K562 (cell line): ENCODE data around the gene PCBD2. TPM values are rescaled to one million over a fixed set of nuclear protein-coding genes. Genes with fewer than 3 reads are reported as not detected.
A peak's percentile ranks its signal among the peaks of the same experiment; 100 is the strongest.

Experiments used
- BRF1 ChIP-seq: IDR thresholded peaks from 3 replicates; pipeline ENCODE4 v1.6.1; 2011; ENCODE audit warnings: borderline replicate concordance, mild to moderate bottlenecking; ENCODE audit not compliant: insufficient read length; ENCODE audit errors: extremely low read depth
- CBFB ChIP-seq: sonication (generic); formaldehyde crosslinking; IDR thresholded peaks from 2 replicates; pipeline ENCODE4 v1.4.0; 2020; ENCODE audit warnings: mild to moderate bottlenecking, missing genetic modification reagents
- CHCHD3 ChIP-seq: fragments of 250-450 bp; sonication (Bioruptor Pico); IDR thresholded peaks from 2 replicates; pipeline ENCODE4 v2.1.2; 2022; ENCODE audit warnings: mild to moderate bottlenecking
- E4F1 ChIP-seq: fragments of 250-450 bp; sonication (Bioruptor Pico); IDR thresholded peaks from 2 replicates; pipeline ENCODE4 v1.5.0; 2021; ENCODE audit warnings: mild to moderate bottlenecking, borderline replicate concordance
- HBP1 ChIP-seq: fragments of 450-650 bp; formaldehyde crosslinking; IDR thresholded peaks from 2 replicates; pipeline ENCODE4 v1.4.0; 2022; ENCODE audit warnings: missing genetic modification characterization
- MYBL2 ChIP-seq, 2 experiments: fragments of 450-650 bp in 1 of 2; sonication (generic) in 1 of 2; formaldehyde crosslinking in 1 of 2; IDR thresholded peaks; 2 replicates each; pipeline versions ENCODE4 v1.6.1 to v1.8.1; 2017 to 2022; ENCODE audit warnings: borderline replicate concordance in 1 of 2, inconsistent platforms in 1 of 2, low read depth in 1 of 2, mild to moderate bottlenecking in 1 of 2, missing genetic modification reagents in 1 of 2, moderate library complexity in 1 of 2
- NCOA4 ChIP-seq: fragments of 450-650 bp; IDR thresholded peaks from 2 replicates; pipeline ENCODE4 v1.6.1; 2018; ENCODE audit warnings: mild to moderate bottlenecking; ENCODE audit not compliant: partially characterized antibody
- NFE2 ChIP-seq: IDR thresholded peaks from 2 replicates; pipeline ENCODE4 v1.6.1; 2014; ENCODE audit warnings: antibody characterized with exemption, low read depth
- POLR3G ChIP-seq: IDR thresholded peaks from 2 replicates; pipeline ENCODE4 v1.6.1; 2011; ENCODE audit not compliant: insufficient read length, insufficient replicate concordance; ENCODE audit errors: extremely low read depth
- PURB ChIP-seq: sonication (generic); formaldehyde crosslinking; IDR thresholded peaks from 2 replicates; pipeline ENCODE4 v1.9.0; 2021; ENCODE audit warnings: low read depth, mild to moderate bottlenecking, missing genetic modification reagents
- SMAD4 ChIP-seq: fragments of 250-450 bp; sonication (Bioruptor Pico); conservative IDR thresholded peaks from 2 replicates; pipeline ENCODE4 v1.8.0; 2021; ENCODE audit warnings: inconsistent platforms, mild to moderate bottlenecking, moderate library complexity
- SRSF3 ChIP-seq: fragments of 200-400 bp; formaldehyde crosslinking; IDR thresholded peaks from 2 replicates; pipeline ENCODE4 v1.6.1; 2016; ENCODE audit warnings: mild to moderate bottlenecking, low read length, moderate library complexity; ENCODE audit not compliant: insufficient read depth
- STAT6 ChIP-seq: sonication (generic); formaldehyde crosslinking; IDR thresholded peaks from 2 replicates; pipeline ENCODE4 v1.8.1; 2023; ENCODE audit warnings: mild to moderate bottlenecking, missing genetic modification reagents
- ZBED1 ChIP-seq: IDR thresholded peaks from 2 replicates; pipeline ENCODE4 v1.6.1; 2014
- ZBTB33 ChIP-seq: sonication (generic); formaldehyde crosslinking; IDR thresholded peaks from 2 replicates; pipeline ENCODE4 v1.8.1; 2023; ENCODE audit warnings: mild to moderate bottlenecking, missing genetic modification reagents
- ZNF121 ChIP-seq: sonication (generic); formaldehyde crosslinking; conservative IDR thresholded peaks from 2 replicates; pipeline ENCODE4 v1.8.0; 2022; ENCODE audit warnings: missing genetic modification reagents
- ZNF197 ChIP-seq: fragments of 200-800 bp; sonication (Bioruptor generic); IDR thresholded peaks from 2 replicates; pipeline ENCODE4 v1.6.1; 2016; ENCODE audit warnings: low read depth, missing genetic modification characterization, missing compliant biosample characterization
- polyA plus RNA-seq, 8 experiments: library from polyadenylated mRNA; depleted of rRNA in 4 of 8; stranded (reverse) in 5 of 8; unstranded in 3 of 8; fragments of >200 nt; fragmentation: Nextera tagmentation in 2 of 8; fragmentation: Illumina TruSeq in 1 of 8; extraction: Ambion mirVana in 2 of 8; extraction: Trizol in 1 of 8; gene quantifications; 2 replicates each; pipeline versions ENCODE4 v1.2.1 to v1.2.3, GENCODE V29; 2011 to 2014; ENCODE audit warnings: inconsistent platforms in 1 of 8, missing spikeins in 1 of 8
- total RNA-seq, 7 experiments: library from RNA; depleted of rRNA in 6 of 7; stranded (reverse); fragments of >200 nt in 6 of 7; fragmentation: Illumina TruSeq in 2 of 7; extraction: Trizol in 2 of 7; gene quantifications; 2 replicates each; pipeline versions ENCODE4 v1.2.1 to v1.2.3, GENCODE V29; 2011 to 2021; ENCODE audit warnings: low replicate concordance in 1 of 7

The PCBD2 gene
- total and polyA plus RNA-seq, 9 of the 15 experiments (the other 6 are each of a cell fraction or from before 2014, with no cell fraction given): 5.2 to 13.8 (median 7.8) TPM

GRCh38 chr5:134904610-134905245 is at the start of gene PCBD2 (continued):
- TF ChIP-seq CHCHD3 (CRISPR knock-in tag) (no peak), BRF1 (no peak), E4F1 (CRISPR knock-in tag) (no peak), NFE2 (peak; percentile 59; the same call in 1 of the 2 replicates), ZBED1 (no peak; the same call in none of the 2 replicates), HBP1 (CRISPR knock-in tag) (no peak), ZNF197 (peak; percentile 64; the same call in 1 of the 2 replicates), PURB (CRISPR knock-in tag) (no peak), STAT6 (CRISPR knock-in tag) (0 out of 2 replicates have a peak, but pooled peaks have one; percentile 10), POLR3G (no peak), SRSF3 (no peak), ZNF121 (CRISPR knock-in tag) (no peak), CBFB (CRISPR knock-in tag) (peak; percentile 71; the same call in 1 of the 2 replicates), ZBTB33 (CRISPR knock-in tag) (peak; percentile 94), MYBL2 (IDR thresholded peaks at IDR 0.05; ENCODE audit: low read depth) (no peak), MYBL2 (CRISPR knock-in tag; IDR thresholded peaks at IDR 0.05; ENCODE audit: borderline replicate concordance) (no peak; the same call in 1 of the 2 replicates), SMAD4 (CRISPR knock-in tag) (peak; percentile 82), NCOA4 (no peak)
